IMR-90 (cell line): ENCODE results near the gene PCDHB11.

ENCODE experiments used
- CTCF ChIP-seq: conservative IDR thresholded peaks from 2 replicates; pipeline ENCODE4 v1.5.1; 2012; ENCODE audit warnings: mild to moderate bottlenecking, low read depth, low read length, improper control_type of control experiment
- ELK1 ChIP-seq: fragments of 150-350 bp; IDR thresholded peaks from 2 replicates; pipeline ENCODE4 v1.6.1; 2016; ENCODE audit warnings: low read depth, mild to moderate bottlenecking, low read length, moderate library complexity, borderline replicate concordance
- MAZ ChIP-seq: IDR thresholded peaks from 2 replicates; pipeline ENCODE4 v1.6.1; 2012; ENCODE audit warnings: low read depth, mild to moderate bottlenecking, low read length, improper control_type of control experiment, moderate library complexity, borderline replicate concordance
- POLR2A ChIP-seq: IDR thresholded peaks from 2 replicates; pipeline ENCODE4 v1.6.1; 2012; ENCODE audit warnings: mild to moderate bottlenecking, low read depth, low read length
- RAD21 ChIP-seq: IDR thresholded peaks from 2 replicates; pipeline ENCODE4 v1.6.1; 2012; ENCODE audit warnings: low read length, improper control_type of control experiment
- USF2 ChIP-seq: fragments of 150-350 bp; IDR thresholded peaks from 2 replicates; pipeline ENCODE4 v1.6.1; 2017; ENCODE audit warnings: mild to moderate bottlenecking, antibody characterized with exemption, low read length, low read depth

GRCh38 chr5:141196363-141196762 lies 3.1 kb upstream of the PCDHB11 start:
- TF ChIP-seq RAD21 (no peak), CTCF (no peak), POLR2A (no peak), MAZ (no peak), ELK1 (no peak), USF2 (no peak)
